GM19395 (cell line): ENCODE measurements around the gene C3orf22.
"Not testable (repeated sequence)": the region's sequence is repeated elsewhere in the genome, so short reads cannot be mapped to it uniquely, and the experiment has no call there.

ENCODE experiments used
- ATAC-seq: cut with Tn5 transposase; IDR thresholded peaks from one replicate; pipeline ENCODE4 v1.9.1; 2021; ENCODE audit warnings: mild to moderate bottlenecking, moderate library complexity; ENCODE audit not compliant: unreplicated experiment

Gene C3orf22

DNA sequence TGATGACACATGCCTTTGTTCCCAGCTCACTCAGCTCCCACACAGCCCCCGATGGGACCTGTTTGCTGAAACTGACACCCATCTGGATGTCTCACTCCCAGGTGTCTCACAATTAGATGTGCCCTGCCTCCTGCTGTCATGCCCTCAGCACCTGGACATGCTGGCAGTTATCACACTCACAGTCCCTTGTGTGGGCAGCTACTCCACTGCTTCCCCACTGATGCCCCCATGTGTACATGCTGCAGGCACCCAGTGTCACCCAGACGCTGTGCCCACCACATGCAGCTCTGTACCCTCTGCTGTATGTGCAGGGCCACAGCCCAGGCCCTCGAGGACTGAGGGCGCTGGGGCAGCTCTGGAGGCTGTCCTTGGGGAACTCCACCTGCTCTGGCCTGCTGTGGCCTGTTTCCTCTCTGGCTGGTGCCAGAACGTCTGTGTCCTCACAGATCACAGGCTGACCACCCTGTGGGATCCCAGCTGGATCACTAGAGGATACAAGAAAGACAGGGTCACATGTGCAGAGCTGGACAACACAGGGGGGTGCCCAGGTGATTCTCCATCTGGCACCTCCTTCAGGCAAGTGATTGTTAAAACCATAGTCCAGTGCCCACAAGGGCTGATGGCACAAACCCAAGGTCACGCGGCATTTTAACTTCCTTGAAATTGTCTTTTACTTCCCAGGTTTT lies 14.0 kb downstream of the C3orf22 start:
- ATAC-seq = no peak

GRCh38 chr3:126543457-126544061 lies 15.2 kb downstream of the C3orf22 start:
- ATAC-seq = no peak

- ATAC-seq = no peak
These were observed 16.1 kb downstream of the C3orf22 start for GRCh38 chr3:126542340-126543241.

GRCh38 chr3:126541628-126542339 lies 16.9 kb downstream of the C3orf22 start:
- no peak for ATAC-seq

DNA sequence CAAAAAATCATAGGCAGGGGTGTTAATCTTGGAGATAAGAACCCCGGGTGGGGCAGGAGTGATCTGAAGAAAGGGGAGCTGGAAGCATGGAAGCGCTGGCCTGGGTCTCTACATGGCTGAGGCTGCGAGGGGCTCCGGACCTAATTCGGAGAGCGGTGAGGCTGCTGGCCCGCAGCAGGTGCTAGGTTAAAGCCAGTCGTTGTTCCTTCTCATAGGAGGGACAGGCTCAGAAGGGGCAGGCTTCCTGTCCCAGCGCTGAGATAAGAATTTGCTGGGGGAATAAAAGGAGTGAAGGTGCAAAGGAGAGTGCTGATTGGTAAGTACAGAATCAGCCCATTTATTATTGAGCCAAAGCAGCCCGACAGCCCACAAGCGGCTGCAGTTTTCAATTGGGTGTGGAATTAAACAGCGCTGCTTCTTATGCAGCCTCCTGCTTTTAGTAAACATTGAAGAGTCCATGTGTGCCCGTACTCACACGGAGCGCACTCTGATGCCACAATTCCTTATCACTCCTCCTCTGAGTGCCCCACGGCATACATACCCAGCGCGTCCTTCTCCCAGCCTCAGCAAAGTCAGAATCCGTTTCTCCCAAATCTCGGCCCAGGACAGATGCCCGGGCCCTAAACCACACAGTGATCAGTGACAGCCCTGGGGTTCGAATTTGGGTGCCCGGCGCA lies 17.6 kb downstream of the C3orf22 start:
- no peak for ATAC-seq

GRCh38 chr3:126540342-126540849 lies 18.3 kb downstream of the C3orf22 start:
- ATAC-seq = no peak

DNA sequence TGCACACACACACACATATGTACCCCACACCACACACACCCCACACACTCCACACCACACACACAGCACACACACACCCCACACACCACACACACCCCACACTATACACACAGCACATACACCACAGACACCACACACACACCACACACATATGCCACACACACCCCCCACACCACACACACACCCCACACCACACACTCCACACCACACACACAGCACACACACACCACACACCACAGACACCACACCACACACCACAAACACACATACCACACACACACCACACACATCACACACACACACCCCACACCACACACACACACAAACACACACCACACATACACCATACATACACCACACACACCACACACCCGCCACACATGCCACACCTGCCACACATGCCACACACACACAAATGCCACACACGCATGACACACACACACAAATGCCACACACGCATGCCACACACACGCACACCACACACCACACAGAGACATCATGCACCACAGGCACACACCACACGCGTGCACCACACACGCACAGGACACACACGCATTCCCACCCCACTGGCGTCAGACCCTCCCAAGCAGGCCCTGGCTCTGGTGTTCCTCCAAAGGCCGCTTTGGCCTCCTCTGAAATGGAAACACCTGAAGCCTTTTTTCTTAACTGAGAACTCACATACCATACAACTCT lies 19.0 kb downstream of the C3orf22 start:
- no peak for ATAC-seq

- ATAC-seq = no peak
These were observed 19.8 kb downstream of the C3orf22 start for GRCh38 chr3:126538966-126539365.

- ATAC-seq = no peak
These were observed 20.4 kb downstream of the C3orf22 start for GRCh38 chr3:126538316-126538715.

DNA sequence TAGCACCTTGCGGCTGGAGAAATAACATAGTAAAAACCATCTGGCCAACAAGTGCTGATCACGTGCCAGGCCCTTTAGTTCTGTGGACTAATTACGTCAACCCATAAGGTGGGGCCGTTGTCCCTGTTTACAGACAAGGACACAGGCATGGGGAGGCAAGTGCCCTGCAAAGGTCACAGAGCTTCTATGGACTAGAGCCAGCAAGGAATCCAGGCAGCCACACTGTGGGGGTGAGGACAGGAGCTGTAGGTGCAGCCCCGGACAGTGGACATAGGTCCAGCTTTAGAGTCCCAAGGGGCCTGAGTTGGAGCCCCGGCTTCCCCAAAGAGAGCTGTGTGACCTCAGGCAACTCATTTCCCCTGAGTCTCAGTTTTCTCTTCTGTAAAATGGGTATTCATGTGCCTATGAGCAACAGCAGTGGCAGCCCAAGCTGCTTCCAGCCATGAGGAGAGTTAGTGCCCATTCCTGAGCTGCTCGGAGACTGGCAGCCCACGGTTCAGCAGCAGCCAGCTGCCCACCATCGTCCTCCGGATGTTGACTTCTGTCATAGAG lies 20.9 kb downstream of the C3orf22 start:
- ATAC-seq = no peak

DNA sequence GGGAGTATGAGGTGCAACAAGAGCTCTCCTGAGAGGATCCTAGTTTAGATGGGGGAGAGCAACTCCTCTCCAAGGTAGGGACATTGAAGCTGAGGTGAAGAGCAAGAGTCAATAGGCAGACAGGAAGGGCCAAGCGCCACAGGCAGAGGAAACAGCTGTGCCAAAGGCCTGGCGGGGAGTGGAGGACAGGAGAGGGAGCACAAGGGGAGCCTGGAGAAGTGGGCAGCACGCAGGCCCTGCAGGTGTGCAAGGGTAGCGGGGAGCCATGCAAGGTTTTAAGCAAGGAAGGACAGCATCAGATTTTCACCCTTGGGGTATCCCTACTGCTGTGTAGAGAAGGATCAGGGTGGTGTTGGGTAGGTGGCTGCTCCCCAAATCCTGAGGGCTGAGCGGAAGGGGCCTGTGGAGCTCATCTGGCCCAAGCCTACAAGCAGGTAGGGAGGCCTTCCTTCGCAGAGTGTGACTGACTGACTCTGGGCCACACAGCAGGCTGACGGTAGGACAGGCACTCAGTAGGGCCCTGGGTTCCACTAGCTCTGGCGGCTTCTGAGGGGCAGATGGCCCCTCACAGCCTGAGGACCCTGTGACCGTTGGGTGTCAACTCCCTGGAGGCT lies 21.5 kb downstream of the C3orf22 start:
- ATAC-seq = no peak

DNA sequence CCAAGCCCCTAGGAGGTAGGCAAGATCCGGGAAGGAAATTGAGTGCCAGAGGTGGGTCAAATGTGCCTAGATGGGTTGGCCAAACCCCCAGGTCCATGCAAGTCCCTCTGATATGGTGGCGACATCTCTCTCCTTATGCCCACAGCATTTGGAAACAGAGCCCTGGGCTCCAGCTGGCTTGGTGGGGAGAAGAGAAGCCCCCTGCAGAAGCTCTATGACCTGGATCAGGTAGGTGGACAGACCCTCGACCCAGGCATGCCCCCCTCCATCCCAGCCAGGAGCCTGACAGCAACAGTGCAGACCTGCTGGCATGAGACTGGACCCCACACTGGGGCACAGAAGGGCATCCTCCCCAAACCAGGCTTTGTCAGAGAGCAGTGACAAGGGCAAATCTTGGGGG lies 22.6 kb downstream of the C3orf22 start:
- no peak for ATAC-seq

DNA sequence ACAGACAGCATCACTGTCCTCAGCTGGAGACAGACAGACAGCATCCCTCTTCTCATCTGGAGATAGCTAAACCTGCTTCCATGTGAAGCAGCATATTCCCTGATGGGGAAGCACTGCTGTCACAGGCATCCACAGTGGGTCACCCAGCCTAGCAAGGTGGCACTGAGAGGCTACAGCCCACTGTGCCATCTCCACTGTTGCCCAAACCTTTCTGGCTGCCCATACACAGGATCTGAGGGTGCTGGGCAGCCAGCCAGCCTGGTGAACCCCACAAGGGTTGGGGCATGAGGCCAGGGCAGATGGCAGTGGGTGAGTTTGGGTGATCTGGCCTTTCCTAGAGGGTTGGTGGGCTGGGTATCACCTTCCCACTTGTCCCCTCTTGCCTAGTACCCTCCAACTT lies 23.1 kb downstream of the C3orf22 start:
- no peak for ATAC-seq

- not testable (repeated sequence) for ATAC-seq
These were observed 24.0 kb downstream of the C3orf22 start for GRCh38 chr3:126534716-126535115.

DNA sequence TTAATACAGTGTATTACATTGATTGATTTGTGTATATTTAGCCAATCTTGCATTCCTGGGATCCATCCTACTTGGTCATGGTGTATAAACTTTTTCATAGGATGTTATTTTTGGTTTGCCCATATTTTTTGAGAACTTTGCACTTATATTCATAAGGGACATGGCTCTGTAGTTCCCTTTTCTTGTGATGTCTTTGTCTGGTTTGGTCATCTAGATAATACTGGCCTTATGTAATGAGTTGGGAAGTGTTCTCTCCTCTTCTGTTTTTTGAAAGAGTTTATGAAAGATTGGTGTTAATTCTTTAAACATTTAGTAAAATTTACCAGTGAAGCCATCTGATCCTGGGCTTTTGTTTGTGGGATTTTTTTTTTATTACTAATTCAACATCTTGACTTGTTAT lies 25.2 kb downstream of the C3orf22 start:
- ATAC-seq = no peak

DNA sequence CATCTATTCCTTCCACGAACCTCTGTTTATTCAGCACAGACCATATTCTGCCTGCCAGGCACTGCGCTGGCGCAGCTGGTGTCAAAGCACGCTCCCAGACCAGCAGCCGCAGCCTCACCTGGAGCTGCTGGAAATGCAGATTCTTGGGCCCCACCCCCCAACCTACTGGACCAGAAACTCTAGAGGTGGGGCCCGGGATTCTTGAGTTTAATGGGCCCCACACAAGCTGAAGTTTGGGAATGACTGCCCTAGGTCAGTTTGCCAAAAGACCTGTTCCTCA lies 27.7 kb downstream of the C3orf22 start:
- no peak for ATAC-seq

GRCh38 chr3:126530171-126531050 lies 28.3 kb downstream of the C3orf22 start:
- no peak for ATAC-seq

DNA sequence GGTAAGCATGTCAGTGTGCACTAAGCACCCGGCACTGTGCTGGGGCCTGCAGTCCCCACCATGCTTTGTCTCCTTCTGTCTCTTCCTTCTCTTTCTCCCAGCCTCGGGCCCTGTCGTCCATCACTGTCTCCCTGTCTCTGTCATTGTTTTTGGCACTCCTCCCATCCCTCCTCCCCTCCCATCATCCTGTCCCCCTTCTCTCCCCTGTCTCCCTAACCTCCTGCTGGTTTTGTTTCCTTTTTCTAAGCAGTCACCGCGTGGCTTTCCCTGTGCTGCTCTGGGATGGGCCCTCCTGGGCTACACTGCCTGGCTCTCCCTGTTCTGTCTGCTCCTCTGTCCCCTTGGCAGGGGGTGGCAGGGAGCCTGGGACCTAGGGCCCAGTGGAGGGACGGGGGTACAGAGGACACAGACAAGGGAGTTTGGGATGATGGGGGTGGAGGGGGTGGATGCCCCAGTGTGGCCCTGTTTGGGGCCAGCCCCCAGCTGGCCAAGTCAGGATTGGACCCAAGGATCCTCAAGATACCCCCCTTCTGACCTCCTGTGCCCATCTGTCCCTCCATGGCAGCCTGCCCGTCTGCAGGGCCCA lies 29.1 kb downstream of the C3orf22 start:
- ATAC-seq = no peak
